DMS114 treated with DMSO at 0.1 percent for 48 hours (cell line): Measurements from ENCODE around the gene TMEM175.

Source experiments
- DNase-seq: peaks from one replicate; lab custom pipeline; 2025; ENCODE audit not compliant: unreplicated experiment; lab: John Stamatoyannopoulos, UW

TMEM175 gene

GRCh38 chr4:958314-958665, 26.0 kb downstream of the TMEM175 start:
- DNase-seq: no peak

GRCh38 chr4:958696-959337, 26.6 kb downstream of the TMEM175 start:
- DNase-seq: no peak

GRCh38 chr4:959338-960139, 27.3 kb downstream of the TMEM175 start:
- no peak for DNase-seq

- DNase-seq: no peak
Measured at GRCh38 chr4:960140-960635, 27.9 kb downstream of the TMEM175 start.

- no peak for DNase-seq
Measured at GRCh38 chr4:960636-961350, 28.5 kb downstream of the TMEM175 start.

- no peak for DNase-seq
Measured at GRCh38 chr4:961351-962230, 29.3 kb downstream of the TMEM175 start.

GRCh38 chr4:962231-963208, 30.3 kb downstream of the TMEM175 start:
- DNase-seq: no peak

GRCh38 chr4:963276-964225, 31.3 kb downstream of the TMEM175 start:
- DNase-seq: no peak

GRCh38 chr4:964346-965025, 32.2 kb downstream of the TMEM175 start:
- DNase-seq: no peak

GRCh38 chr4:965048-965765, 32.9 kb downstream of the TMEM175 start:
- DNase-seq: no peak

GRCh38 chr4:965766-966134, 33.5 kb downstream of the TMEM175 start:
- no peak for DNase-seq

GRCh38 chr4:966266-967112, 34.2 kb downstream of the TMEM175 start:
- no peak for DNase-seq

GRCh38 chr4:967113-968104, 35.1 kb downstream of the TMEM175 start:
- DNase-seq: no peak

GRCh38 chr4:968221-968620, 36.0 kb downstream of the TMEM175 start:
- DNase-seq: no peak

GRCh38 chr4:968621-969394, 36.5 kb downstream of the TMEM175 start:
- DNase-seq: no peak
